ENCODE data around the gene SLC27A4. TPM values are rescaled to one million over a fixed set of nuclear protein-coding genes. Genes with fewer than 3 reads are reported as not detected.

The SLC27A4 gene
- total RNA-seq, 1 experiment from 2014 or later, result 17.0 TPM

- peaks cover 3% of the 10 kb centered on the region for H3K79me1 ChIP-seq (ENCODE audit: insufficient read depth, low read depth, low read length, poor library complexity, severe bottlenecking)
- H2BK120ac ChIP-seq (ENCODE audit: low read depth, low read length, poor library complexity, severe bottlenecking), result no peak overlapping the region
- peaks cover 2% of the 10 kb centered on the region; the same call in 1 of the 2 replicates for H3K79me2 ChIP-seq (ENCODE audit: insufficient read depth, low read length)
- H3T11ph ChIP-seq (ENCODE audit: low read length), result no peak overlapping the region
- H4K8ac ChIP-seq (replicated peaks; ENCODE audit: insufficient read length, low read depth, low read length), result peak overlapping the region; percentile 93
- H3K4ac ChIP-seq (ENCODE audit: low read depth, low read length), result no peak overlapping the region
- H3K9me3 ChIP-seq (ENCODE audit: control insufficient read depth, low read depth, low read length), result no peaks in the 10 kb centered on the region
- peaks cover 2 to 27% (median 20%) of the 10 kb centered on the region in 3 experiments; a peak in 6 of 7 replicates for H3K36me3 Mint-ChIP-seq (ENCODE audit: insufficient read depth in 1 of 3, low read depth in 3 of 3)
- no peak overlapping the region for H4K5ac ChIP-seq (ENCODE audit: insufficient read length, low read depth, low read length)
- TF ChIP-seq, protein P1, sequence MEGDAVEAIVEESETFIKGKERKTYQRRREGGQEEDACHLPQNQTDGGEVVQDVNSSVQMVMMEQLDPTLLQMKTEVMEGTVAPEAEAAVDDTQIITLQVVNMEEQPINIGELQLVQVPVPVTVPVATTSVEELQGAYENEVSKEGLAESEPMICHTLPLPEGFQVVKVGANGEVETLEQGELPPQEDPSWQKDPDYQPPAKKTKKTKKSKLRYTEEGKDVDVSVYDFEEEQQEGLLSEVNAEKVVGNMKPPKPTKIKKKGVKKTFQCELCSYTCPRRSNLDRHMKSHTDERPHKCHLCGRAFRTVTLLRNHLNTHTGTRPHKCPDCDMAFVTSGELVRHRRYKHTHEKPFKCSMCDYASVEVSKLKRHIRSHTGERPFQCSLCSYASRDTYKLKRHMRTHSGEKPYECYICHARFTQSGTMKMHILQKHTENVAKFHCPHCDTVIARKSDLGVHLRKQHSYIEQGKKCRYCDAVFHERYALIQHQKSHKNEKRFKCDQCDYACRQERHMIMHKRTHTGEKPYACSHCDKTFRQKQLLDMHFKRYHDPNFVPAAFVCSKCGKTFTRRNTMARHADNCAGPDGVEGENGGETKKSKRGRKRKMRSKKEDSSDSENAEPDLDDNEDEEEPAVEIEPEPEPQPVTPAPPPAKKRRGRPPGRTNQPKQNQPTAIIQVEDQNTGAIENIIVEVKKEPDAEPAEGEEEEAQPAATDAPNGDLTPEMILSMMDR (conservative IDR thresholded peaks at IDR 0.05), result no peak
- peak overlapping the region; percentile 97 to 100 (median 99) for H3K27ac Mint-ChIP-seq
- peaks cover 7% of the 10 kb centered on the region for H3K23me2 ChIP-seq (ENCODE audit: insufficient read length, low read depth, low read length, poor library complexity, severe bottlenecking)
- no peaks in the 10 kb centered on the region for H3K27me3 ChIP-seq (ENCODE audit: insufficient read depth, low read length)
- H2BK5ac ChIP-seq (ENCODE audit: insufficient read length, low read length), result no peak overlapping the region
- H3K27ac ChIP-seq (ENCODE audit: insufficient read length, low read depth, low read length), result no peak overlapping the region
- no peaks in the 10 kb centered on the region; a peak in 1 of 5 replicates for H3K9me3 Mint-ChIP-seq
- no peak overlapping the region for H3K14ac ChIP-seq (ENCODE audit: insufficient read depth, low read length)
- no peaks in the 10 kb centered on the region for H3K4me1 ChIP-seq (ENCODE audit: insufficient read depth, low read length)
- no peak overlapping the region for H4K91ac ChIP-seq (ENCODE audit: insufficient read length, low read depth, low read length)
- H2AK5ac ChIP-seq (ENCODE audit: insufficient read length, low read length), result no peak overlapping the region
- no peak overlapping the region for H3K56ac ChIP-seq (ENCODE audit: insufficient read length, low read depth, low read length)
- H3K23ac ChIP-seq (ENCODE audit: insufficient read length, low read depth, low read length), result no peak overlapping the region
- no peak overlapping the region for H2BK20ac ChIP-seq (ENCODE audit: low read depth, low read length, poor library complexity, severe bottlenecking)
- peak overlapping the region; percentile 49 for H2AFZ ChIP-seq (ENCODE audit: low read length)
- peak overlapping the region; percentile 84 for H3K9ac ChIP-seq (ENCODE audit: extremely low read depth, insufficient read length, low read length)
- no peaks in the 10 kb centered on the region for H3K27me3 Mint-ChIP-seq (ENCODE audit: low read depth)
- peak overlapping the region; percentile 98 to 99 for H3K4me3 Mint-ChIP-seq
- H3K18ac ChIP-seq (ENCODE audit: insufficient read length, low read depth, low read length), result no peak overlapping the region
- H3K4me1 Mint-ChIP-seq, result peaks cover 6 to 12% of the 10 kb centered on the region in 2 experiments
- H3K4me2 ChIP-seq (ENCODE audit: insufficient read depth, insufficient read length, low read length), result peak overlapping the region; percentile 47
- no peak overlapping the region for H2BK15ac ChIP-seq (ENCODE audit: low read depth, low read length)
- no peak overlapping the region for H2BK12ac ChIP-seq (ENCODE audit: insufficient read length, low read depth, low read length)
- no CpG with 5 or more reads among the region's 21 CpGs for WGBS (ENCODE audit: extremely low coverage, insufficient read length, low lambda C conversion rate)
- H4K20me1 ChIP-seq (ENCODE audit: control insufficient read depth, insufficient read depth, insufficient read length), result no peaks in the 10 kb centered on the region
- no peak for DNase-seq
Measured at GRCh38 chr9:128321879-128322403, 18.4 kb upstream of the SLC27A4 start.

All from H9 (cell line).